IPS-18c (cell line): ENCODE data around the gene BTG1.
A peak's percentile ranks its signal among the peaks of the same experiment; 100 is the strongest.

Experiments used
- H3K4me3 ChIP-seq: 2 replicates; pipeline ENCODE4 v1.7.0; 2013; ENCODE audit warnings: low read depth, mild to moderate bottlenecking, low read length, moderate library complexity; ENCODE audit not compliant: insufficient read depth
- H3K9me3 ChIP-seq: one replicate; pipeline ENCODE4 v1.6.1; 2013; ENCODE audit warnings: mild to moderate bottlenecking, low read length, moderate library complexity; ENCODE audit not compliant: control insufficient read depth, insufficient read depth

Gene BTG1

DNA sequence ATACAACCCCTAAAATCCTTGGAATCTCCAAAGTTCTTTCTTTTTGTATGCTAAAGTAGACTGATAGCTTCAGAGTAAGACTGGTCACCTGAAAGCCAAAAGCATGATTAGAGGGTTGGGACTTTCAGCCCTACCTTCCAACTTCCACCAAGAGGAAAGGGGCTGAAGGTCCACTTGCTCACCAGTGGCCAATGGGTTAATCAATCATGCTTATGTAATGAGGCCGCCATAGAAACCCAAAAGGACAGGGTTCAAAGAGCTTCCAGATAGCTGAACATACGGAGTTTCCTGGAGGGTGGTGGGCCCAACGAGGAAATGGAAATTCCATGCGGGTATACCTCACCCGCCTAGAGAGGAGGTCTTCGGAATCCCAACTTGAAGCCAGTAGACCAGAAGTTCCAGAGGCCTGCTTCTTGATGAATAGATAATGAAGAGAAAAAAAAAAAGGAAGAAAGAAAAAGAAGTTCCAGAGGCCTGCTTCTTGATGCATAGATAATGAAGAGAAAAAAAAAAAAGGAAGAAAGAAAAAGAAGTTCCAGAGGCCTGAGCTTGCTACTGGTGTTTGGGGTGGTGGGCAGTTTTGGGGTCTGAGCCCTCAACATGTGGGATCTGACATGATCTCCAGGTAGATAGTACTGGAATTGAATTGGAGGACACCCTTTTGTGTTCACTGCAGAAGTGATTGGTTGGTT is 11.2 kb upstream of the BTG1 start:
- H3K9me3 ChIP-seq = no peaks in the 10 kb centered on the region
- no peak overlapping the region for H3K4me3 ChIP-seq

DNA sequence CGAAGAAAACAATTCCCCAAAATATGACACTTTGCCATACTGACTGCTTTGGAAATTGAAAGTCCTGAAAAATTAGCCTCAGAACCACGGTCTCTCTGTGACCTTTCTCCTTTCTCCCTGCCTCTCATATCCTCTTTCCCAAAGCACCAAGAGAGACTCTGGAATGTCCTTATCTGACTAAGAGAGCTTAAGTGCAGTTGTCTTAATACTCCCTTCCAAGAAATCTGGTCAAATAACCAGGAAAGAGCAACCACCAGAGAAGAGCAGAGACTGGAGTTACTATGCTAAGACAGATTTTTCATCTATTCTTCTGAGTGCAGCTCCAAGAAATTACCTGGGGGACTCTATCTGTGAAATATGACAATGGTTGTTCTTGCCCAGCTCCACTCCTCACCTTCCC is 10.5 kb upstream of the BTG1 start:
- Histone ChIP-seq H3K9me3 (no peaks in the 10 kb centered on the region), H3K4me3 (no peak overlapping the region)

DNA sequence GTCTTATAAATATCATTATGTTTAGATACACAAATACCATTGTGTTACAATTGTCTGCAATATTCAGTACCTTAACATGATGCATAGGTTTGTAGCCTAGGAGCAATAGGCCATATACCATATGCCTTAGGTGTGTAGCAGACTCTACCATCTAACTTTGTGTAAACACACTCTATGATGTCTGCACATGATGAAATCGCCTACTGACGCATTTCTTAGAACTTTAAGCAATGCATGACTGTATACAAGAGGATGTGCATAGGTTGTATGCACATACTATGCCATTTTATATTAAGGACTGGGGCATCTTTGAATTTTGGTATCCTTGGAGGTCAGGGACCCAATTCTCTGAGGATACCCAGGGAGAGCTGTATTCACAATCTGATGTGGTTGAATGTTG is 10.1 kb upstream of the BTG1 start:
- Histone ChIP-seq H3K4me3 (no peak overlapping the region), H3K9me3 (no peaks in the 10 kb centered on the region)

GRCh38 chr12:92151916-92152315 is 6.3 kb upstream of the BTG1 start:
- H3K9me3 ChIP-seq = no peaks in the 10 kb centered on the region
- no peak overlapping the region for H3K4me3 ChIP-seq

DNA sequence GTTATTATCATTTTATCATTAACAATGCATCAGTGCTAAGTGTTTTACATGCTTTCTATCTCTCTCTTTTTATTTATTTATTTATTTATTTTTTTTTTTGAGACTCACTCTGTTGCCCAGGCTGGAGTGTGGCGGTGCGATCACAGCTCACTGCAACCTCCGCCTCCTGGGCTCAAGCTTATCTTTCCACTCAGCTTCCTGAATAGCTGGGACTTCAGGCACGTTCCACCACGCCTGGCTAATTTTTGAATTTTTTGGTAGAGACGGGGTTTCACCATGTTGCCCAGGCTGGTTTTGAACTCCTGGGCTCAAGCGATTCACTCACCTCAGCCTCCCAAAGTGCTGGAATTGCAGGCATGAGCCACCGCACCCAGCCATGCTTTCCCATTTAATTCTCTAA is 3.9 kb upstream of the BTG1 start:
- Histone ChIP-seq H3K9me3 (no peaks in the 10 kb centered on the region), H3K4me3 (no peak overlapping the region)

- H3K9me3 ChIP-seq = no peaks in the 10 kb centered on the region
- 0 out of 2 replicates have a peak overlapping the region, but pooled peaks have one; percentile 2 for H3K4me3 ChIP-seq
These were observed 1.8 kb upstream of the BTG1 start for GRCh38 chr12:92147491-92147890.

DNA sequence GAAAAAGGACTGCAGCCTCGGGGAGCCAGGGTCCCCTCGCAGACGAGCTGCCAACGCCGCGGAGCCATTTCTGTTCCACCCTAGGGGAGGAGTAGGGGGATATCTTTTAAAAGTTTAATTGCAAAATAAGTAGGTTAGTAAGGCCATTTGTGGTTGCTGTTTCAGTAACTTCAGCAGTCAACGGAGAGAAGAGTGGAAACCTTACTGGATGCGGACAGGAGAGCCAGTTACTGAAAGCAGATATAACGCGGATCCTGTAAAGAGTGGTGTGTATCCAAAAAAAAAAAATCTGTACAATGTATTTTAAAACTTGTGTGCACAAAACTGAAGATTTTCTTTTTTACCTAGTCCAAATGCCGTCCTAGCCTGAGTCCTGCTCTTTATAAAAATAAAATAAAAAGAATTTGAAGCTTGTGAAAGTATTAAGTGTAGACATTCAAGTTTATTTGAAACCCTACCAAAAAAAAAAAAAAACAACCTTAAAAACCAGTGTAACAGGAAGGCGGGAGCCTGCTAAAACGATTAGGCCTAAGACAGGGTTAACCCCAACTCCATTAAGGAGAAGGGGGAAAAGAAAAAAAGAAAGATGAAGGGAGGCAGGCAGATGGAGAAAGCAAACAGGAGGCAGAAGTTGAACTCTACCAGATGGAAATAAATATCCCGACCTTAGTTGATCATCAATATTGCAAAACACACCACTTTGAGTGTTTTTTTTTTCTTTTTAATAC is 1.0 kb upstream of the BTG1 start:
- no peaks in the 10 kb centered on the region for H3K9me3 ChIP-seq
- peak overlapping the region; percentile 86 for H3K4me3 ChIP-seq

GRCh38 chr12:92145481-92145730 is 240 bp downstream of the BTG1 start:
- H3K9me3 ChIP-seq = no peaks in the 10 kb centered on the region
- H3K4me3 ChIP-seq = peak overlapping the region; percentile 90

DNA sequence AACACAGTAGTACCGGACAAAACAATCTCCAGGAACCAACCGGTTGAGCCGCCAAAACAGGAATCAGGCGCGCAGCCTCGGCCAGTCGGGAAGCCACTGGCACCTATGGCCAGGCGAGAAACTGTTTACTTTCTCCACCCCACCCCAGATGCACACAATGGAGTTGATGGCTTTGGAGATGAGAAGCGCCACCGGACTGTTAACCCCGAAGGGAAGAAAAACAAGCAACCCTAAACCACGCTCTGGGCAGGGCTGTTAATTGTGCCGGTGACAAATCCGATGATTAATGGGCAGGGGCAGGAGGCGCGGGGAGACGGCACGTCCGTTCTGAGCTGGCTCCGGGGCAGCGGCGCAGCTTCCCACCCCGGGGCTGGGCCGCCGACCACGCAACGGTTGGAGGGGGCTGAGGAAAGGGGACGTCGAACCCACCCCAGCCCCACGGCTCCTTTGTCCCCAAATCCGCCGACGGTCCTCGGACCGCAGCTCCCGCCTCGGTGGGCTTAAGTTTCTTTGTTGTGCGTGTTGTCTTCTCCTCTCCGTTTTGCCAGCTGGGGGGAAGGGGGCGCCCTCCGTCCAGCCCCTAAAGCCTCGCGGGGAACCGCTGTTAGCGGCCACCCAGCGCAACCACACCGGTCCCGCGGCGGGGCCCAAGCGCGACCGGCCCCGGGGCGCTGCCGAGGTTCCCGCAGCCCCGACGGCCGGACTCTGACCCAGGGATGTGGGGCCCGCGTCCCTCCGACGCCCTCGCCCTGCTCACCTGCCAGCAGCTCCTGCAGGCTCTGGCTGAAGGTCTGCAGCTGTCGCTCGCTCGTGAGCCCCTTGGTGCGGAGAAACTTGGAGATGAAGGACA is 790 bp downstream of the BTG1 start:
- H3K9me3 ChIP-seq = no peaks in the 10 kb centered on the region
- peak overlapping the region; percentile 90 for H3K4me3 ChIP-seq

- Histone ChIP-seq H3K9me3 (no peaks in the 10 kb centered on the region), H3K4me3 (peak overlapping the region; percentile 90)
These were observed 1.7 kb downstream of the BTG1 start for GRCh38 chr12:92143686-92144630.

DNA sequence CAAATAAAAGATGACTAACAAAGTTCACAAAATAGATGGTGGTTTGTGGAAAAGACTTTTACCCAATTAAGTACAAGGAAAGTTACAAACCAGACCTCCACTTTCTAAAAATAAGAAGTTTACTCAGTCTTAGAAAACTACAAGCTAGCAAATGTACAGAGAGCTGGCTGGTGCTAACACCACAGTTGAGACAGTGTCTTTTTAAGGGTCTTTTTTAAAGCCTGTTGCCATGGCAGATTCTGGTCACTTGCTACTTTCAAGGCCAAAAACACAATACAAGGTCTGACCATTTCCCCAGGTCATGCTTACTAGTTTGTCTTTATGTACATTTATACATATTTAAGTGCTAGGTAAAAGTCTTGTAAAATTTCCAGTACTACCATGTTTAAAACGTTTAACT is 2.4 kb downstream of the BTG1 start:
- H3K9me3 ChIP-seq = no peaks in the 10 kb centered on the region
- peak overlapping the region; percentile 90; the same call in 1 of the 2 replicates for H3K4me3 ChIP-seq

GRCh38 chr12:92142251-92142926 is 3.3 kb downstream of the BTG1 start:
- H3K4me3 ChIP-seq = peak overlapping the region; percentile 10; the same call in 1 of the 2 replicates
- no peaks in the 10 kb centered on the region for H3K9me3 ChIP-seq

DNA sequence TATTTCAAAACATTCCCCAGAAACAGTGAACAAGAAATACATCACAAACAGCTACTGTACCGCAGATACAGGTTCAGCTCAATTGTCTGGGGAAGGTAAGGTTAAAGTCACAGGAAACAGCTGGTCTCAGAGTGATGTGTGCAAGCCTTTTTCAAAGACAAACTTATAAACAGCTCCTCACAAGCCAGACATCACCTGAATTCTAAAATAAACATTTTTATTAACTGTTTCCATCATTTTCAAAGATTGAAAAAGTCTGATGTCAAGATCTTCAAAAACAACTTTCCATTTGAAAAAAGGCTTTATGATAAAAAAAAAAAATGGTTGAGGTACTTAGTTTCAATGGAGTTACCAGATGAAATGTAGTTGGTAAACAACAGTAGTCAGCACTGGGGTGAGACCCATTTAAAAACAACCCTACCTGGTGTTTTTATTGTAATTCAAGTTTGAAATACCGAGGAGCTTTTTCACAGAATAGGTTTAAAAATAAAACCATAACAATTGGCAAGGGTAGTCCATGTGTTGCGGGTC is 4.0 kb downstream of the BTG1 start:
- Histone ChIP-seq H3K9me3 (no peaks in the 10 kb centered on the region), H3K4me3 (peak overlapping the region; percentile 11; the same call in 1 of the 2 replicates)

GRCh38 chr12:92140896-92141536 is 4.6 kb downstream of the BTG1 start:
- Histone ChIP-seq H3K4me3 (peak overlapping the region; percentile 11; the same call in 1 of the 2 replicates), H3K9me3 (no peaks in the 10 kb centered on the region)

DNA sequence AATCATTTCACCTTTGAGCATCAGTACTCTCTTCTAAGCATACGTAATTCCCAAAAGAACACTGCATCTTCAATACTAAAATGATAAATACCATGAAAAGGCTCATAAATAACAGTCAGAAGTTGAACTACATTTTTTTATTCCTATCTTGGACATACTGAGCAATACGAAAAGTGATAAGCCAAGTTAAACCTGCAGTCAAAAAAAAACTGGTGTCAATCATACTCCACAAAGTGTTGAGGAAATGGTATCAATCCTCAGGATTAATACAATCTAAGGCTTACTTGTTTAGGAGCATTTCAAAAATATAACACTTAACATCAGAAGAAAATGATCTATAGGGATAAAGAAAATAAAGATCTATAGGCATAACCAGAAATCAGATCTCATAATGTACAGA is 5.5 kb downstream of the BTG1 start:
- no peaks in the 10 kb centered on the region for H3K9me3 ChIP-seq
- no peak overlapping the region; the same call in 1 of the 2 replicates for H3K4me3 ChIP-seq

DNA sequence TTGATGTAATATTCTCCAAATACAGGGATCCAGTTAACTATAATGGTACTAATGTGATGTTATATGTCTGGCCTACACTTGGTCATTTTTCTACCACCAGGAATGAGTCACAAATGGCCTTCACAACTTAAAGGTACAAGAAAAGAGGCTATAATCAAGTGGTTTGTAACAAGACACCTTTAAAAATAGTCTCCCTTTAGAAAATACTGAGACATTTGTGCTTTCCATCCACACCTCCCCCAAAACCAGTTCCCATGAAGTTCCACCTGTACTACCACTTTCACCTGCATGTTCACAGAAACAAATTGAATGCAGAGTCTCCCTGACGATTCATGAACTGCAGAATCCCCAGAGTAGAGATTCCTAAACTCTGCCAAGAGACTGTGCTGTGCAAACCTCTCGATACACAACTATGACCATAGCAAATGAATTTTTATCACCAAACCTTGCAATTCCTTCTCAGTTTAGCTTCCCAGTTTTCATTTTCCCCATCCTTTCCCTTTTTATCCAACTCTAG is 6.0 kb downstream of the BTG1 start:
- no peaks in the 10 kb centered on the region for H3K9me3 ChIP-seq
- no peak overlapping the region; the same call in 1 of the 2 replicates for H3K4me3 ChIP-seq
